ENCODE data around the gene RUBCN.
"Not testable (repeated sequence)": the region's sequence is repeated elsewhere in the genome, so short reads cannot be mapped to it uniquely, and the experiment has no call there.

Gene RUBCN

GRCh38 chr3:197659701-197660100 lies 77.0 kb downstream of the RUBCN start:
- H3K4me3 ChIP-seq (ENCODE audit: low read length): not testable (repeated sequence)

GRCh38 chr3:197659144-197659543 lies 77.6 kb downstream of the RUBCN start:
- H3K4me3 ChIP-seq (ENCODE audit: low read length): not testable (repeated sequence)

GRCh38 chr3:197658706-197659105 lies 78.0 kb downstream of the RUBCN start:
- H3K4me3 ChIP-seq (ENCODE audit: low read length): not testable (repeated sequence)

- not testable (repeated sequence) for H3K4me3 ChIP-seq (ENCODE audit: low read length)
These were observed 79.0 kb downstream of the RUBCN start for GRCh38 chr3:197657541-197658292.

- not testable (repeated sequence) for H3K4me3 ChIP-seq (ENCODE audit: low read length)
These were observed 79.7 kb downstream of the RUBCN start for GRCh38 chr3:197656960-197657359.

- H3K4me3 ChIP-seq (ENCODE audit: low read length): 0 out of 2 replicates have a peak overlapping the region, but pooled peaks have one; percentile 39
These were observed 80.6 kb downstream of the RUBCN start for GRCh38 chr3:197656129-197656528.

- H3K4me3 ChIP-seq (ENCODE audit: low read length): not testable (repeated sequence)
These were observed 81.7 kb downstream of the RUBCN start for GRCh38 chr3:197654998-197655330.

GRCh38 chr3:197654090-197654997 lies 82.4 kb downstream of the RUBCN start:
- peak overlapping the region; percentile 58; the same call in 1 of the 2 replicates for H3K4me3 ChIP-seq (ENCODE audit: low read length)

- not testable (repeated sequence) for H3K4me3 ChIP-seq (ENCODE audit: low read length)
These were observed 83.8 kb downstream of the RUBCN start for GRCh38 chr3:197652860-197653259.

- not testable (repeated sequence) for H3K4me3 ChIP-seq (ENCODE audit: low read length)
These were observed 89.1 kb downstream of the RUBCN start for GRCh38 chr3:197647649-197648048.

GRCh38 chr3:197647191-197647590 lies 89.5 kb downstream of the RUBCN start:
- not testable (repeated sequence) for H3K4me3 ChIP-seq (ENCODE audit: low read length)

- not testable (repeated sequence) for H3K4me3 ChIP-seq (ENCODE audit: low read length)
These were observed 90.4 kb downstream of the RUBCN start for GRCh38 chr3:197646294-197646693.

GRCh38 chr3:197637556-197637955 lies 99.1 kb downstream of the RUBCN start:
- not testable (repeated sequence) for H3K4me3 ChIP-seq (ENCODE audit: low read length)

GRCh38 chr3:197631989-197632388 lies 104.7 kb downstream of the RUBCN start:
- H3K4me3 ChIP-seq (ENCODE audit: low read length): not testable (repeated sequence)

GRCh38 chr3:197630766-197631165 lies 105.9 kb downstream of the RUBCN start:
- not testable (repeated sequence) for H3K4me3 ChIP-seq (ENCODE audit: low read length)

GRCh38 chr3:197629286-197629685 lies 107.4 kb downstream of the RUBCN start:
- H3K4me3 ChIP-seq (ENCODE audit: low read length): not testable (repeated sequence)

- H3K4me3 ChIP-seq (ENCODE audit: low read length): peak overlapping the region; percentile 80; the same call in 1 of the 2 replicates
These were observed 108.8 kb downstream of the RUBCN start for GRCh38 chr3:197627772-197628523.

- peak overlapping the region; percentile 80; the same call in 1 of the 2 replicates for H3K4me3 ChIP-seq (ENCODE audit: low read length)
These were observed 109.4 kb downstream of the RUBCN start for GRCh38 chr3:197627158-197627771.

GRCh38 chr3:197626404-197627157 lies 110.1 kb downstream of the RUBCN start:
- peak overlapping the region; percentile 67; the same call in 1 of the 2 replicates for H3K4me3 ChIP-seq (ENCODE audit: low read length)

GRCh38 chr3:197621478-197621877 lies 115.2 kb downstream of the RUBCN start:
- not testable (repeated sequence) for H3K4me3 ChIP-seq (ENCODE audit: low read length)
